Measurements from ENCODE around the gene NTN4. TPM values are rescaled to one million over a fixed set of nuclear protein-coding genes. Genes with fewer than 3 reads are reported as not detected.

Gene NTN4
- total RNA-seq = 110 and 120 TPM in 2 replicates

DNA sequence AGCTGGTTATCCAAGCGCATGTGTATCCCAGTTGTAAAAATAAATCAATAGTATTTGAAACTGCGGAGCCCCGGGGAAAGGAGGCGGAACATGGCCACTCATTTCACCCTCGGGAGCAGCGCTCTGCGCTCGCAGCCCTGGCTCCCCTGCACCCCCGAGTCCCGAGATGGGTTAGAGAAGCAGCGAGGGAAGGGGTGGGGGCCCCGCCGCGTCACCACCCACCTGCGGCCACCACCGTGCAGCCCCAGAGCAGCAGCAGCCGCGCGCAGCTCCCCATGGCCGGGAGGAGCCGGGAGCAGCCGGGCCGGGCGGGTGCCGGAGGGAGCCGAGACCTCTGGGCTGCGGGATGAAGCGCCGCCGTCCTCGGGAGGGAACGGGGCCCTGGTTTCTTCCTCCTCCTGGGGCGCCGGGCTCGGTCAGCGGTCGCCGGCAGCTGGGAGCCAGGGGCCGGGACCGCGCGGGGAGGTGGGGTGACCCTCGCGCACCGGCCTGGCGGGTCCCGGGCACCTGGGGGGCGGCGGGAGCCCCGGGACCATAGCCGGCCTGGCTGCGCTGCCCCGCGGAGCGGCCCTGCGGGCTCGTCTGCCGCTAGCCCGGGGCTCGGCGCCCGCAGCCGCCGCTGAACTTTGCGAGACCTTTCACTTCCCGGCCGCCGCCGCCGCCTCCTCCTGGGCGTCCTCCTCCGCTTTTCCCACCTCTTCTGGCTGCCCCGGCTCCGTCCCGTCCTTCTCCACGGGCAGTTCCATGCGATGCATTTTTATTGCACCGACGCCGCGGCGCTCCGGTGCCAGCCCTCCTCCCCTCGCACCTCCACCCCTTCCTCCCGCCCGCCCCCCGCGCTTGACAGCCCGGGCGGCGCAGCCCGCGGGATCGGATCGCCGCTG lies at the start of gene NTN4:
NTN4 (minus strand) TSS at position 732 of the 884 bp plus-strand sequence; CDS start at position 277, 455 bp downstream.
- H3K4me3 ChIP-seq (ENCODE audit: low read depth, low read length) = peak within 1 kb of the TSS; percentile 79
- DNase-seq (ENCODE audit: low read depth) = no peak
- TF ChIP-seq, protein P1, sequence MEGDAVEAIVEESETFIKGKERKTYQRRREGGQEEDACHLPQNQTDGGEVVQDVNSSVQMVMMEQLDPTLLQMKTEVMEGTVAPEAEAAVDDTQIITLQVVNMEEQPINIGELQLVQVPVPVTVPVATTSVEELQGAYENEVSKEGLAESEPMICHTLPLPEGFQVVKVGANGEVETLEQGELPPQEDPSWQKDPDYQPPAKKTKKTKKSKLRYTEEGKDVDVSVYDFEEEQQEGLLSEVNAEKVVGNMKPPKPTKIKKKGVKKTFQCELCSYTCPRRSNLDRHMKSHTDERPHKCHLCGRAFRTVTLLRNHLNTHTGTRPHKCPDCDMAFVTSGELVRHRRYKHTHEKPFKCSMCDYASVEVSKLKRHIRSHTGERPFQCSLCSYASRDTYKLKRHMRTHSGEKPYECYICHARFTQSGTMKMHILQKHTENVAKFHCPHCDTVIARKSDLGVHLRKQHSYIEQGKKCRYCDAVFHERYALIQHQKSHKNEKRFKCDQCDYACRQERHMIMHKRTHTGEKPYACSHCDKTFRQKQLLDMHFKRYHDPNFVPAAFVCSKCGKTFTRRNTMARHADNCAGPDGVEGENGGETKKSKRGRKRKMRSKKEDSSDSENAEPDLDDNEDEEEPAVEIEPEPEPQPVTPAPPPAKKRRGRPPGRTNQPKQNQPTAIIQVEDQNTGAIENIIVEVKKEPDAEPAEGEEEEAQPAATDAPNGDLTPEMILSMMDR (conservative IDR thresholded peaks at IDR 0.05; ENCODE audit: low read depth, low read length) = no peak

DNA sequence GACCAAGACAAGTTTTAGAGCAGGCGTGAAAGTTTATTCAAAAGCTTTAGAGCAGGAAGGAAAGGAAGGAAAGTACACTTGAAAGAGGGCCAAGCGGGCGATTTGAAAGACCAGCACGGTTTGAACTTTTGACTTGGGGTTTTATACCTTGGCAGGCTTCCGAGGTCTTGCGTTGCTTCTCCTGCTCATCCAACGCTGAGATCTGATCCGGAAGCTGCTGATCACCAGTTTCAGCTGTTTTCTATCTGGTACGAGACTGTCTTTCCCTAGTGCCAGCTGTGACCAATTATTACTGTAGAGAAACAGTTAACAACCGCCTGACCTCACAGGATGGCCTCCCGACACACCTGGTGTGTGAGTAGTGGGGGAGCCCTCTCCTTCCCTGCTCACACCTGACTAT lies 47.6 kb upstream of the NTN4 start:
- H3K4me3 ChIP-seq (ENCODE audit: low read depth, low read length) = no peak overlapping the region
- no peak for DNase-seq (ENCODE audit: low read depth)
- TF ChIP-seq, protein P1 (conservative IDR thresholded peaks at IDR 0.05; ENCODE audit: low read depth, low read length) = no peak

DNA sequence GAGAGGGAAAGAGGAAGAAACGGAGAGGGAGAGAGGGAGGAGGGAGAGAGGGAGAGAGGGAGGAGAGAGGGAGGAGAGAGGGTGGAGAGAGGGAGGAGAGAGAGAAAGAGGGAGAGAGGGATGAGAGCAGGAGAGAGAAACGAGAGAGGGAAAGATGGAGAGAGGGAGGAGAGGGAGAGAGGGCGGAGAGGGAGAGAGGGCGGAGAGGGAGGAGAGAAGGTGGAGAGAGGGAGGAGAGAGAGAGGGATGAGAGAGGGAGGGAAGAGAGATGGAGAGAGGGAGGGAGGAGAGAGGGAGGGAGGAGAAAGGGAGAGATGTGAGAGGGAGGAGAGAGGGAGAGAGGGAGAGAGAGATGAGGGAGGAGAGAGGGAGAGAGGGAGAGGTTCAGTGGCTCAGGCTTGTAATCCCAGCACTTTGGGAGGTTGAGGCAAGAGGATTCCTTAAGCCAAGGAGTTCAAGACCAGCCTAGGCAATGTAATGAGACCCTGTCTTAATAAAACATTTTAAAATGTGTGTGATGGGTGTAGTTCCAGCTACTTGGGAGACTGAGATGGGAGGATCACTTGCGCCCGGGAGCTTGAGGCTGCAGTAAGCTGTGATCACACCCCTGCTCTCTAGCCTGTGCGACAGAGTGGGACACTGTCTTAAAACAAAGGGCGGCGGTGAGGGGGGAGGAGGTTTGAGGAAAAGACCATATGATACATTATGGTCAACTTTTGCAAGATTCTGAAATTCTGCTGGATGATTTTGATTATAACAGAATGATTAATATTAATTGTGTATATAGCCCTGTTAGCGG lies 46.9 kb upstream of the NTN4 start:
- no peak for DNase-seq (ENCODE audit: low read depth)
- TF ChIP-seq, protein P1 (conservative IDR thresholded peaks at IDR 0.05; ENCODE audit: low read depth, low read length) = no peak
- H3K4me3 ChIP-seq (ENCODE audit: low read depth, low read length) = no peak overlapping the region

DNA sequence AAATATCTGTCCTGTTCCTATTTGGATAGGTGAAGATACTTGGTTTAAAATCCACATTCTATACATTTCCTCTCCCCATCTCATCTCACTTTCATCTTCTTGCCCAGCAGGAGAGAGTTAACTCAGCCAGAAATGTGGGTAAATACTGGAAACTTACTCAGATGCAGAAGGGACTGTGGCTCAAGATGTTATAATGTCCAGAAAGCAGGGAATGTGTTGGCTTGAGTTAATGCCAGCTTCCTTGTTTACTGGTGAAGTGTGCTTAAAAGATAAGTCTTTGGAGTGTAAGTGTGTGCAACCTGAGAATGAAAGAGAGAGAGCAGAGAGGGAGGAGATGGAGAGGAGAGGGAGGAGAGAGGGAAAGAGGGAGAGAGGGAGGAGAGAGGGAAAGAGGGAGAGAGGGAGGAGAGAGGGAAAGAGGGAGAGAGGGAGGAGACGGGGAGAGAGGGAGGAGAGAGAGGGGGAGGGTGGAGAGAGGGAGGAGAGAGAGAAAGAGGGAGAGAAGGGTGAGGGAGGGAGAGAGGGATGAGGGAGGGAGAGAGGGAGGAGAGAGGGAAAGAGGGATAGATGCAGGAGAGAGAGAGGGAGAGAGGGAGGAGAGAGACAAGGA lies 46.2 kb upstream of the NTN4 start:
- TF ChIP-seq, protein P1 (conservative IDR thresholded peaks at IDR 0.05; ENCODE audit: low read depth, low read length) = no peak
- DNase-seq (ENCODE audit: low read depth) = no peak
- no peak overlapping the region for H3K4me3 ChIP-seq (ENCODE audit: low read depth, low read length)

DNA sequence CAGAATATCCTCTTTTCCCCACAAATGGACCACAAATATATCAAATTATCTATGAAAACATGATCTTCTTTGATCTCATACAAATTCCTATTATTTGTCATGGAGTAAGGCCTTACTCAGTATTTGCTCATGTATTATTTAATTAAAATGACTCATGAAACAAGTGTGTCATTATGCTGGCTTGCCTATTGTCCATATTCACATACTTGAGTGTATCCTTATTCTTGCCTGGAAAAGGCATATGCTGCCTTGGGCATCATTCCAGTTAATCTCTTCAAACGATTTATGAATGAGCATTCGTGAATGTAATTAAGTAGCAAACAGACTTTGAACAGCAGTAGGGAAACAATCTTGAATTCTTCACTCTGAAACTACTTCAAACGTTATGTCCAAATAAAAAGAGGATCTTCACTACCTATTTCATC lies 45.6 kb upstream of the NTN4 start:
- TF ChIP-seq, protein P1 (conservative IDR thresholded peaks at IDR 0.05; ENCODE audit: low read depth, low read length) = no peak

DNA sequence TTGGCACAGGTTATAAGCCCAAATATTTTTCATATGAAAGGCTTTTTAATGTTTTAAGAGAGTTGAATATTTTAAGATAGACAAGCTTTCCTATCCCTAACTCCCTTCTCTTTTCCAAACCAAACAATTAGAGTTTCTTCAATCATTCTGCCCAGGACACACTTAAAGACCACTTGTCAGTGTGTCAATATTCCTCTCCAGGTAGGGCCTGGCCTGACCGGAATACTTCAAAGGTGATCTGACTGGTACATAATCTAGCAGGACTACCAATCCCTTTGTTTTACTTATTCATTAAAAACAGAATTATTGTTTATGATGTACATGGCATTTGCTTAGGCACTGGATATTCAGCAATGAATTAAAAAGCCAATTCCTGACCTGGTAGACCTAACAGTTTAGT lies 44.0 kb upstream of the NTN4 start:
- TF ChIP-seq, protein P1 (conservative IDR thresholded peaks at IDR 0.05; ENCODE audit: low read depth, low read length) = no peak
- no peak overlapping the region for H3K4me3 ChIP-seq (ENCODE audit: low read depth, low read length)
- DNase-seq (ENCODE audit: low read depth) = no peak

More for the DNA sequence above, 45.6 kb upstream of the NTN4 start:
- no peak overlapping the region for H3K4me3 ChIP-seq (ENCODE audit: low read depth, low read length)
- no peak for DNase-seq (ENCODE audit: low read depth)

All from epithelial cell of proximal tubule (primary cell).